ENCODE measurements around the gene BTF3L4. TPM values are rescaled to one million over a fixed set of nuclear protein-coding genes. Genes with fewer than 3 reads are reported as not detected.

BTF3L4 gene
- total and polyA plus RNA-seq, 2 experiments from 2014 or later: 112 to 154 TPM

DNA sequence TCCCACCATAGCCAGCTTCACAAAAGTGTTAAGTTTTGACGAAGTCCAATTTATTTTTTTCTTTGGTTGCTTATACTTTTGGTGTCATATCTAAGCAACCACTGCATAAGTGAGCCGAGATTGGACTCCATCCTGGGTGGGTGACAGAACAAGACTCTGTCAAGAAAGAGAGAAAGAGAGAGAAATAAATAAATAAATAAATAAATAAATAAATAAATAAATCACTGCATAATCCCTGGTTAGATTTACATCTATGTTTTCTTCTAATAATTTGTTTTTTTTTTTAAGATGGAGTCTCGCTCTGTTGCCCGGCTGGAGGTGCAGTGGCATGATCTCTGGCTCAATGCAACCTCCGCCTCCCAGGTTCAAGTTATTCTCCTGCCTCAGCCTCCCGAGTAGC, 67.5 kb downstream of the BTF3L4 start (continued):
- TF ChIP-seq REST (IDR thresholded peaks at IDR 0.05; ENCODE audit: unreplicated experiment) (no peak), EZH2 (IDR thresholded peaks at IDR 0.05; ENCODE audit: low read depth, unreplicated experiment) (no peak), CREB1 (CRISPR knock-in tag; IDR thresholded peaks at IDR 0.05; ENCODE audit: low read depth) (no peak), ETS1 (IDR thresholded peaks at IDR 0.05) (no peak), NANOG (IDR thresholded peaks at IDR 0.05; ENCODE audit: borderline replicate concordance) (no peak)

DNA sequence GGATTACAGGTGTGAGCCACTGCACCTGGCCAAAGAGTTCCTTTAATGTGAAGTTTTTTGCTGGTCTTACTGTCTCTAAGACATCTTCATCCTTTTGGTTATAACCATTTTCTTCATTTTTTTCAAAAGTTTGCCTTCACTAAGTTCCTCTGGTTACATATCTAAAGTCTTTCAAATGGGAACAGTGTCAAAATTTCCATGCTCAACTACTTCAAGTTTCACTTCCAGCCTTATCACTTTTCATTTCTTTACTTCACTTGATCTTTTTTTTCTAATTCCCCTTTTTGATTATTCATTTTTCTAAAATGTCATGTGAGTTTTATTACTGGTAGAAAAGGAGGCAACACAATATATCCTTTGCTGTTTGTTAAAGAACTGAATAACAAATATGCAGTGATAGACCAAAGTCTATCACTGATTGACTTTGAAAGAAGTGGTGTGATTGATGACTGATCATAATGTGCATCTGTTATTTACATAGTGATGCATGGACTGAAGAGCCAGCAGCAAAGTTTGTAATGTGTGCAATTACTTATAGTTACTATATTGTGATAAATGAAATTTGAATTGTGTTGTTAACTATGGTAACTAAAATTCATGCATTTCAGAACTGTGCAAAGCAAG, 69.8 kb downstream of the BTF3L4 start:
- H3F3A ChIP-seq (replicated peaks; ENCODE audit: low read depth): no peaks in the 10 kb centered on the region
- H3K27me3 ChIP-seq (ENCODE audit: insufficient read depth): no peaks in the 10 kb centered on the region
- H2AFZ ChIP-seq: no peak overlapping the region
- no peaks in the 10 kb centered on the region for H4K20me1 ChIP-seq (replicated peaks; ENCODE audit: insufficient read depth)
- H3K4me3 Mint-ChIP-seq: no peak overlapping the region
- no peak for DNase-seq (ENCODE audit: low spot score)
- no peak for ATAC-seq
- H3K9me2 ChIP-seq (ENCODE audit: insufficient read depth): no peaks in the 10 kb centered on the region
- no peaks in the 10 kb centered on the region for H3K9me3 Mint-ChIP-seq
- H3K4me1 Mint-ChIP-seq: no peaks in the 10 kb centered on the region
- H3K79me2 ChIP-seq (replicated peaks; ENCODE audit: insufficient read depth): no peaks in the 10 kb centered on the region
- no peak overlapping the region for H3K4me2 ChIP-seq
- H3K36me3 ChIP-seq (ENCODE audit: insufficient read depth): no peaks in the 10 kb centered on the region
- no peak overlapping the region for H3K27ac Mint-ChIP-seq
- no peak overlapping the region for H3K4me3 ChIP-seq
- H3K27ac ChIP-seq (ENCODE audit: low read depth): no peak overlapping the region
- H3K36me3 Mint-ChIP-seq (ENCODE audit: low read depth): no peaks in the 10 kb centered on the region
- no peaks in the 10 kb centered on the region for H3K27me3 Mint-ChIP-seq (ENCODE audit: insufficient read depth, low read depth, poor library complexity)
- no peaks in the 10 kb centered on the region for H3K4me1 ChIP-seq (ENCODE audit: insufficient read depth)
- TF ChIP-seq STAT1 (IDR thresholded peaks at IDR 0.05; ENCODE audit: unreplicated experiment) (no peak), REST (IDR thresholded peaks at IDR 0.05; ENCODE audit: unreplicated experiment) (no peak), EZH2phosphoT487 (IDR thresholded peaks at IDR 0.05; ENCODE audit: unreplicated experiment) (no peak), CREB1 (CRISPR knock-in tag; IDR thresholded peaks at IDR 0.05; ENCODE audit: low read depth) (no peak), ZNF462 (CRISPR knock-in tag; IDR thresholded peaks at IDR 0.05) (no peak), ETS1 (IDR thresholded peaks at IDR 0.05) (no peak)
